T-helper 17 cell (primary cell): ENCODE data around the gene KLHDC7B. TPM values are rescaled to one million over a fixed set of nuclear protein-coding genes. Genes with fewer than 3 reads are reported as not detected.

ENCODE experiments used
- ATAC-seq: fragments of 150-1000 bp; cut with Tn5 transposase; 2 replicates; pipeline ENCODE4 v1.10.0; 2021; ENCODE audit warnings: mild to moderate bottlenecking, moderate library complexity
- DNase-seq, 3 donors: peaks; one replicate each; pipeline versions ENCODE4 v3.0.0 to v3.0.0-alpha.2; 2020 to 2021
- H3K9me3 ChIP-seq: one replicate; pipeline ENCODE4 v1.7.0; 2013; ENCODE audit warnings: low read length, mild to moderate bottlenecking; ENCODE audit not compliant: control insufficient read depth, poor library complexity, severe bottlenecking
- H3K27ac Mint-ChIP-seq: one replicate; pipeline ENCODE4 v1.8.0; 2022; ENCODE audit warnings: mild to moderate bottlenecking, moderate library complexity, mixed read lengths
- H3K27me3 Mint-ChIP-seq: one replicate; pipeline ENCODE4 v1.8.0; 2022; ENCODE audit warnings: mixed read lengths
- H3K36me3 Mint-ChIP-seq: one replicate; pipeline ENCODE4 v1.8.0; 2022; ENCODE audit warnings: low read depth, mixed read lengths
- H3K4me1 Mint-ChIP-seq: one replicate; pipeline ENCODE4 v1.8.0; 2022; ENCODE audit warnings: mild to moderate bottlenecking, mixed read lengths
- H3K4me3 Mint-ChIP-seq: one replicate; pipeline ENCODE4 v1.8.0; 2022; ENCODE audit warnings: mild to moderate bottlenecking, moderate library complexity, mixed read lengths
- total RNA-seq, 4 donors: library from RNA in 2 of 4; stranded (reverse) in 2 of 4; gene quantifications; one replicate each; pipeline ENCODE4 v1.2.3 and lab custom pipeline; 2022 to 2026

KLHDC7B gene
- 1 to 10 TPM; 3.8 to 5.1 TPM for total RNA-seq
- total RNA-seq (lab: John Stamatoyannopoulos, UW) = 3.4 to 3.9 reads per million in 2 donors

GRCh38 chr22:50545522-50546325 is at the start of gene KLHDC7B:
KLHDC7B (plus strand) TSS chr22:50545899; CDS start chr22:50546244, 345 bp downstream.
- H3K9me3 ChIP-seq = no peaks in the 10 kb centered on the region
- Mint-ChIP-seq H3K4me3 (peak within 1 kb of the TSS; percentile 82), H3K4me1 (peaks cover 31% of the 10 kb centered on the region), H3K27me3 (no peaks in the 10 kb centered on the region), H3K36me3 (no peaks in the 10 kb centered on the region), H3K27ac (peak within 1 kb of the TSS; percentile 86)
- DNase-seq (no peak), ATAC-seq (peak; percentile 26)

DNA sequence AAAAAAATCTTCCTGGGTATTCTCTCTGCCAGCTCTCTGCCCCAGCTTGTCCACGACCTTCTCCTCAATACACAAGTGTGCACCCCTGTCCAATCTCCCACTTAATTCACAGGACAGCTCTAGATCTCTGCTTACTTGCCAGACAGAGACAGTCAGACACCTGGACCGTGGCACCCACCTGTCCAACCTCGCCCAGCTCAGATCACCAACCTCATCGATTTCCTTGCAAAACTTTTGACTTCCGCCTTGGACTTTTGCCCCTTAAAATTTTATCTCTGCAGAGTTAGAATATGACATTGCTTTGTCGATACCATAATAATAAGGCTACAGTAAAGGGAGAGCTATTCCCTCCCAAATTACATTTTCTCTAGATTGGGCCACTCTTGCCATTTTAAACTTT is 48.6 kb upstream of the KLHDC7B start:
- DNase-seq (no peak), ATAC-seq (no peak)
- H3K4me1 Mint-ChIP-seq = peaks cover 7% of the 10 kb centered on the region
- no peaks in the 10 kb centered on the region for H3K9me3 ChIP-seq
- H3K4me3 Mint-ChIP-seq = no peak overlapping the region
- no peaks in the 10 kb centered on the region for H3K36me3 Mint-ChIP-seq
- no peak overlapping the region for H3K27ac Mint-ChIP-seq
- no peaks in the 10 kb centered on the region for H3K27me3 Mint-ChIP-seq

DNA sequence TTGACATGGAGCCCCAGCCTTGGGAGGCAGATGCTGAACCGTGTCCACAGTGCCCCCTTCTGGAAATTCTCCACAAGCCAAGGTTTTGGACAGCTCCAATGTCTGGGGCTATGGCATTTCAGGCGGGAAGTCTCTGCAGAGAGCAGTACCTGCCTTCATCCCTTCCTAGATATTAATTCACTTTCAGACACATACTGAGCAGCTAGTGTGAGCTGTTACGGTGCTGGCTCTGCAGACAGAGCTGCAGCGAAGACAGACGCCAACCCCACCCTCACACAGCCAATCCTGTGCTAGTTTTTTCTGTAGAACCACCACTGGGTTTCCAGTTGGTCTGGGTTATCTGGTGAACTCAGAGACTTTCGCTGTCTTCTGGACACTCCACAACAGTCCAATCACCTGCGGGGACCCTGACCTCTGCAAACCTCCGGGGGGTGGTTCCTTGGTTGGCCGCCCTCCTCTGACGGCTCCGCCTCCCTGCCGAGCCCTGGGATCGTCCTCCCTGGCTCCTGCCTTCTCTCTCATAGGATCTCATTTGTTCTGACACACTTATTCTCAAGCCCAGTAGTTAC is 47.3 kb upstream of the KLHDC7B start:
- Mint-ChIP-seq H3K27ac (peak overlapping the region; percentile 51), H3K27me3 (no peaks in the 10 kb centered on the region), H3K36me3 (no peaks in the 10 kb centered on the region), H3K4me3 (no peak overlapping the region), H3K4me1 (peaks cover 7% of the 10 kb centered on the region)
- peak; percentile 96 for ATAC-seq
- no peaks in the 10 kb centered on the region for H3K9me3 ChIP-seq
- DNase-seq = peak in 1 of 3 donors; percentile 55

DNA sequence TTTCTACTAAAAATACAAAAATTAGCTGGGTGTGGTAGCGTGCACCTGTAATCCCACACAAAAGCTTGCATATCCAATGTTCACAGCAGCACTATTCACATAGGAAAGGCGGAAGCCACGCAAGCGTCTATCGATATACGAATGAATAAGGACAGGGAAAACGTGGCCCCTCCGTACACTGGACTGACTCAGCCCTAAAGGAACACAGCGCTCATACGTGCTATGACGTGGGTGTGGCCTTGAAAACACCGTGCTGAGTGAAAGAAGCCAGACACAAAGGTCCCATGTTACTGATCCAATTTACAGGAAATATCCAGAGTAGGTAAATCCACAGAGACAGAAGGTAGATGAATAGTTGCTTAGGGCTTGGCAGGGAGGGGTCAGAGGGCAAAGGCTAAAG is 45.2 kb upstream of the KLHDC7B start:
- Mint-ChIP-seq H3K27ac (no peak overlapping the region), H3K36me3 (no peaks in the 10 kb centered on the region), H3K4me1 (peaks cover 7% of the 10 kb centered on the region)

DNA sequence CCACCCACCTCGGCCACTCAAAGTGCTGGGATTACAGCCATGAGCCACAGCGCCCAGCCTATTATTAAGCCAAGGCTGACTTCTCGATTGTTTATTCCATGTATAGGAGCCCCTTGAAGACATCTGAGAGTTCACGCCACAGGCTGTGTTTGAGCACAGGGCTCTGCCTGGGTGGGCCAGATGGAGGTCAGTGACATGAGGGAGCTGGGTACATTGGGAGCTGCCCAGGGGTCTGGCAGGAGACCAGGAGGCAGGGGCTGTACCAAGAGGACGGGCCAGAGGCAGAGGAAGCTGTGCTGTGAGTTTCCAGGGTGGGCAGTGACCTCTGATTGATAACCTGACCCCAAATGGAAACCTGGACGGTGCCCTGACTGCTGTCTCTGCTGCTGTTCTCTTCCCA is 43.6 kb upstream of the KLHDC7B start:
- H3K4me3 Mint-ChIP-seq = no peak overlapping the region
- H3K9me3 ChIP-seq = no peaks in the 10 kb centered on the region
- no peak overlapping the region for H3K27ac Mint-ChIP-seq
- DNase-seq (no peak), ATAC-seq (no peak)
- H3K27me3 Mint-ChIP-seq = no peaks in the 10 kb centered on the region
- peaks cover 5% of the 10 kb centered on the region for H3K4me1 Mint-ChIP-seq
- no peaks in the 10 kb centered on the region for H3K36me3 Mint-ChIP-seq

More for the DNA sequence above, 45.2 kb upstream of the KLHDC7B start:
- no peak for DNase-seq
- no peaks in the 10 kb centered on the region for H3K27me3 Mint-ChIP-seq
- no peak overlapping the region for H3K4me3 Mint-ChIP-seq
- ATAC-seq = no peak
- no peaks in the 10 kb centered on the region for H3K9me3 ChIP-seq

- DNase-seq = no peak
These were observed 42.8 kb upstream of the KLHDC7B start for GRCh38 chr22:50502628-50503474.

DNA sequence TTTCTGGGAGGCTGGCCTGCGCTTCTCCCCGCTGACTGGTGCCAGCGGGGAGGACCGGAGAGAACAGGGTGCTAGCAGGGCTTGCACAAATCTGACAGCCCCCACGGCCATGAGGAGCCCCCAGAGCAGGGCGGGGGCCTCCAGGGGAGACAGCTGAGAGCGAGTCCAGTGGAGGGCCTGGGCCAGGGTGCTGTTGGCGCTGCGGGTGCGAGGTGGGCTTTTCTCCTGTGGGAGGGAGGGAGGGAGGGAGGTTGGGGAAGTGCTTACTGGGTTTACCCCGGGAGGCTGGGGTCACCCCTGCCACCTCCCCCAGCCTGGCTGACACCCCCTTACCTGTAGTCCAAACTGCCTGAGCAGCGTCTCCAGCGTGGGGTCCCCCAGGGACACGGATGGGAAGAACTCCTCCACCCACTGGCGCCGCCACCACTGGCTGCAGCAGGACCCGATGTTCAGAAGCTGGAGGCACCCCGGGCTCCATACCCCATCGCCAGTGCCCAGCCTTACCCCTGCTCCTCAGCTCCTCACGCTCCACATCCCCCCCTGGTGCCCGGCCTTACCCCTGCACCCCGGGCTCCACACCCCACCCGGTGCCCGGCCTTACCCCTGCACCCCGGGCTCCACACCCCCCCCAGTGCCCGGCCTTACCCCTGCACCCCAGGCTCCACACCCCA is 42.1 kb upstream of the KLHDC7B start:
- Mint-ChIP-seq H3K4me1 (peaks cover 7% of the 10 kb centered on the region), H3K4me3 (no peak overlapping the region), H3K27ac (no peak overlapping the region), H3K27me3 (no peaks in the 10 kb centered on the region), H3K36me3 (no peaks in the 10 kb centered on the region)
- H3K9me3 ChIP-seq = no peaks in the 10 kb centered on the region
- ATAC-seq = no peak
- no peak for DNase-seq

More at GRCh38 chr22:50502628-50503474, 42.8 kb upstream of the KLHDC7B start:
- no peaks in the 10 kb centered on the region for H3K36me3 Mint-ChIP-seq
- H3K4me3 Mint-ChIP-seq = no peak overlapping the region
- H3K4me1 Mint-ChIP-seq = peaks cover 6% of the 10 kb centered on the region
- no peaks in the 10 kb centered on the region for H3K9me3 ChIP-seq
- H3K27ac Mint-ChIP-seq = no peak overlapping the region
- no peak for ATAC-seq
- H3K27me3 Mint-ChIP-seq = no peaks in the 10 kb centered on the region

- no peaks in the 10 kb centered on the region for H3K9me3 ChIP-seq
- Mint-ChIP-seq H3K4me3 (no peak overlapping the region), H3K4me1 (peaks cover 13% of the 10 kb centered on the region), H3K36me3 (no peaks in the 10 kb centered on the region), H3K27ac (no peak overlapping the region), H3K27me3 (no peaks in the 10 kb centered on the region)
- DNase-seq = no peak
- no peak for ATAC-seq
These were observed 41.1 kb upstream of the KLHDC7B start for GRCh38 chr22:50504369-50505211.

GRCh38 chr22:50505276-50505775 is 40.4 kb upstream of the KLHDC7B start:
- H3K4me1 Mint-ChIP-seq = peaks cover 14% of the 10 kb centered on the region
- H3K27ac Mint-ChIP-seq = no peak overlapping the region
- no peak overlapping the region for H3K4me3 Mint-ChIP-seq
- H3K36me3 Mint-ChIP-seq = no peaks in the 10 kb centered on the region
- DNase-seq (no peak), ATAC-seq (no peak)
- no peaks in the 10 kb centered on the region for H3K27me3 Mint-ChIP-seq
- no peaks in the 10 kb centered on the region for H3K9me3 ChIP-seq

GRCh38 chr22:50505776-50506610 is 39.7 kb upstream of the KLHDC7B start:
- no peaks in the 10 kb centered on the region for H3K9me3 ChIP-seq
- DNase-seq = no peak
- H3K36me3 Mint-ChIP-seq = no peaks in the 10 kb centered on the region
- H3K27me3 Mint-ChIP-seq = no peaks in the 10 kb centered on the region
- H3K27ac Mint-ChIP-seq = no peak overlapping the region
- peaks cover 14% of the 10 kb centered on the region for H3K4me1 Mint-ChIP-seq
- H3K4me3 Mint-ChIP-seq = peak overlapping the region; percentile 63
- no peak for ATAC-seq

GRCh38 chr22:50506611-50507420 is 38.9 kb upstream of the KLHDC7B start:
- H3K27ac Mint-ChIP-seq = peak overlapping the region; percentile 94

More at GRCh38 chr22:50506611-50507420, 38.9 kb upstream of the KLHDC7B start:
- Mint-ChIP-seq H3K4me1 (peaks cover 14% of the 10 kb centered on the region), H3K4me3 (peak overlapping the region; percentile 96), H3K27me3 (no peaks in the 10 kb centered on the region), H3K36me3 (no peaks in the 10 kb centered on the region)
- no peak for DNase-seq
- no peaks in the 10 kb centered on the region for H3K9me3 ChIP-seq
- no peak for ATAC-seq
